ENCODE results near the gene ID4.

Gene ID4

DNA sequence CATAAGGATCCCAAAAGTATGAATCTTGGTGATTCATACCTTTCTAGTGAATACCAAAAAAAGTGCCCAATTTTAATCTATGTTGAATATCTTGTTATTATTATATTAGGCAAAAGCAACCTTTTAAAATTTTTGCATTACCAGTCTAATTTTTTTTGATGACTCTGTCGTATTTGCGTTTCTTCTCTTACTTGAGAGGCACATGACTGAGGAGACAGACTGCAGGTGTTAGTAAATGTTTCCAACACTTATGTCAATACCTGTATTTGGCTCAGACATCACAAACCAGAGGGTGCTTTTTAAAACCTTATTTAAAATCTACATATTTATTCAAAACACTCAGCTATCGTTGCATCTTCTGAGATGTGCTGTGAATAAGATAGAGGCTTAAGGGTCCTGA, 27.1 kb downstream of the ID4 start:
- no peak for DNase-seq

DNA sequence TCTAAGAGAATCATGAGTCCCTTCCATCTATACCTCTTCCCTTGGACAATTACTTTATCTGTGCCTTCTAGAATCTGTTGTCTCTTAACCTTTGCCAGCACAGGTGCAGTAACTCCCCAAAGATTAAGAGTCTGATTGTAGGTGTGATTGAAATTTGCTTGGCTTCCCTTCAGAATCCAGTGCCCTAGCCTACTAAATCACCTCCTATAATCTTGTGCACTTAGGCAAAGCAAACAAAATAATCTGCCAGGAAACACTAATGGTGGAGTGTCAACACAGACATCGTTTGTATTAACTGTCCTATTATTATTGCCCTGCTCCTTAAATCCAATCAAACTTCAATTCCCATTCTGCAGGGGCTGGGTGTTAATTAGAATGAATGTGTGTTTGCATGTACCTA, 28.0 kb downstream of the ID4 start:
- DNase-seq: no peak

- no peak for DNase-seq
These were observed 29.2 kb downstream of the ID4 start for GRCh38 chr6:19866173-19866984.

- DNase-seq: no peak
These were observed 29.9 kb downstream of the ID4 start for GRCh38 chr6:19866985-19867627.

GRCh38 chr6:19869464-19869863, 32.3 kb downstream of the ID4 start:
- no peak for DNase-seq

GRCh38 chr6:19870322-19870721, 33.2 kb downstream of the ID4 start:
- no peak for DNase-seq

DNA sequence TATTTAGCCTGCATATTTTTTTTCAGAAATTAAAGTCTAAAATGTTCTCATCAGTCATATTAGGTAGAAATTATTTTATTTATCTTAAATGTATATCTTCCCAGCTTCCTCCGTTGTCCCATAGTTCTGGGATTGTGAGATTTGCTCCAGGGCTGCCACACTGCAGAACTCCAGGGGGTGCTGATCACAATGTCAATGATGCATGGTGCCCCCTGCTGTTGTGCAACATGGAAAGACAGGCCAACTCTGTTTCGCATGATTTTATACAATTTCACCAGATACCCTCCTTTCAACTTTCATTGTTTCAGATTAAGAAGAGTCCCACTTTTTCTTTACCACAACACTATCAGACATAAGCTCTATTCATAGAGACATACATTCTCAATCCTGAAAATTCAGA, 35.9 kb downstream of the ID4 start:
- no peak for DNase-seq

- no peak for DNase-seq
These were observed 39.5 kb downstream of the ID4 start for GRCh38 chr6:19876672-19877071.

- no peak for DNase-seq
These were observed 42.5 kb downstream of the ID4 start for GRCh38 chr6:19879663-19880062.

DNA sequence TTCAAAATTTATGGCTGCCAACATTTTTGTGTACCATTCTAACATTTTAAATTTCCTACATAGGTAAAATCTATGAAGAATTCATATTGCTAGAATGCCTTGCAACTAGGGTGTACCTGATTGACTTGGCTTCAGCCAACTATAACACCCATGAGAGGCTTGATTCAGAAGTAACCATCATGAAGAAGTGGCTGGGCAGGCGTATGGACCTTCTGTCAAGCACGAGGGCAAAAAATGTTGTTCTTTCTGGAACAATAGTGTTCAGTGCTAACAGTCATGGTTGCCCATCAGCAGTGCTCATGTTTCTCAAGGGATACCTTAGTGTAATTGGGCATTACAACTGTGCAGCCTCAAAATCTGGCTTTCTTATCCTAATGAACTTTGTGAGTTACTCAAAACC, 42.9 kb downstream of the ID4 start:
- no peak for DNase-seq

- no peak for DNase-seq
These were observed 54.3 kb downstream of the ID4 start for GRCh38 chr6:19891451-19891850.
